ENCODE data around the gene NR3C2. TPM values are rescaled to one million over a fixed set of nuclear protein-coding genes. Genes with fewer than 3 reads are reported as not detected.
A peak's percentile ranks its signal among the peaks of the same experiment; 100 is the strongest.

Gene NR3C2
- total and polyA plus RNA-seq, 7 donors = 0.70 to 17.9 (median 7.5) TPM

GRCh38 chr4:148159793-148160192 is 282.4 kb downstream of the NR3C2 start:
- peaks cover 5% of the 10 kb centered on the region for H3K4me1 ChIP-seq
- H3K4me3 ChIP-seq = no peak overlapping the region
- H3K27ac ChIP-seq = no peak overlapping the region
- H3K9me3 ChIP-seq = no peaks in the 10 kb centered on the region
- intact Hi-C loops (cut with DNase I) = no loop called here
- no peak for TF ChIP-seq CTCF (IDR thresholded peaks at IDR 0.05)
- WGBS, 3 donors = 81 to 85% (median 81%) methylated on average over 1 of the region's 1 CpG
- no peak for ATAC-seq
- DNase-seq = no peak
- no peaks in the 10 kb centered on the region for H3K27me3 ChIP-seq (ENCODE audit: insufficient read depth in 3 of 3, low read length in 2 of 3)
- no peaks in the 10 kb centered on the region for H3K36me3 ChIP-seq (ENCODE audit: insufficient read depth in 1 of 2, low read depth in 1 of 2)

GRCh38 chr4:148154769-148155168 is 287.4 kb downstream of the NR3C2 start:
- Histone ChIP-seq H3K27me3 (ENCODE audit: insufficient read depth in 3 of 3, low read length in 2 of 3) (no peaks in the 10 kb centered on the region), H3K27ac (no peak overlapping the region), H3K4me1 (no peaks in the 10 kb centered on the region), H3K36me3 (ENCODE audit: insufficient read depth in 1 of 2, low read depth in 1 of 2) (peaks cover 0 to 3% of the 10 kb centered on the region in 2 donors), H3K4me3 (no peak overlapping the region), H3K9me3 (no peaks in the 10 kb centered on the region)
- WGBS, 3 donors = 93 to 95% (median 94%) methylated on average over 6 of the region's 6 CpGs
- TF ChIP-seq CTCF (IDR thresholded peaks at IDR 0.05) = no peak
- intact Hi-C loops (cut with DNase I) = no loop called here
- ATAC-seq (no peak), DNase-seq (no peak)

- peak in 1 of 4 donors; percentile 54 for ATAC-seq
- 74 to 98% (median 82%) methylated on average over 4 of the region's 4 CpGs for WGBS, 3 donors
- no peak for TF ChIP-seq CTCF (IDR thresholded peaks at IDR 0.05)
- no peaks in the 10 kb centered on the region for H3K9me3 ChIP-seq
- H3K27ac ChIP-seq = no peak overlapping the region
- H3K36me3 ChIP-seq (ENCODE audit: insufficient read depth in 1 of 2, low read depth in 1 of 2) = peaks cover 0 to 3% of the 10 kb centered on the region in 2 donors
- H3K4me3 ChIP-seq = no peak overlapping the region
- no peaks in the 10 kb centered on the region for H3K27me3 ChIP-seq (ENCODE audit: insufficient read depth in 3 of 3, low read length in 2 of 3)
- DNase-seq = no peak
- intact Hi-C loops (cut with DNase I) = no loop called here
- no peaks in the 10 kb centered on the region for H3K4me1 ChIP-seq
Measured at GRCh38 chr4:148152868-148153625, 289.2 kb downstream of the NR3C2 start.

GRCh38 chr4:148151806-148152205 is 290.4 kb downstream of the NR3C2 start:
- Histone ChIP-seq H3K36me3 (ENCODE audit: insufficient read depth in 1 of 2, low read depth in 1 of 2) (peaks cover under 1 to 3% of the 10 kb centered on the region in 2 donors), H3K9me3 (no peaks in the 10 kb centered on the region), H3K27me3 (ENCODE audit: insufficient read depth in 3 of 3, low read length in 2 of 3) (no peaks in the 10 kb centered on the region), H3K4me3 (no peak overlapping the region), H3K27ac (no peak overlapping the region), H3K4me1 (no peaks in the 10 kb centered on the region)
- DNase-seq (no peak), ATAC-seq (no peak)
- WGBS, 3 donors = 64 to 81% (median 66%) methylated on average over 4 of the region's 4 CpGs
- no peak for TF ChIP-seq CTCF (IDR thresholded peaks at IDR 0.05)
- intact Hi-C loops (cut with DNase I) = no loop called here

GRCh38 chr4:148145475-148145874 is 296.7 kb downstream of the NR3C2 start:
- Histone ChIP-seq H3K4me1 (no peaks in the 10 kb centered on the region), H3K27ac (no peak overlapping the region), H3K4me3 (no peak overlapping the region), H3K9me3 (no peaks in the 10 kb centered on the region), H3K27me3 (ENCODE audit: insufficient read depth in 3 of 3, low read length in 2 of 3) (no peaks in the 10 kb centered on the region), H3K36me3 (ENCODE audit: insufficient read depth in 1 of 2, low read depth in 1 of 2) (peaks cover 0 to 16% of the 10 kb centered on the region in 2 donors)
- 85 to 88% (median 88%) methylated on average over 6 of the region's 6 CpGs for WGBS, 3 donors
- ATAC-seq (no peak), DNase-seq (no peak)
- TF ChIP-seq CTCF (IDR thresholded peaks at IDR 0.05) = no peak
- intact Hi-C loops (cut with DNase I) = no loop called here
